DMS114 treated with DMSO at 0.1 percent for 48 hours (cell line): ENCODE results near the gene SLC22A23.

Experiments
- DNase-seq: peaks from one replicate; lab custom pipeline; 2025; ENCODE audit not compliant: unreplicated experiment; lab: John Stamatoyannopoulos, UW

The SLC22A23 gene

DNA sequence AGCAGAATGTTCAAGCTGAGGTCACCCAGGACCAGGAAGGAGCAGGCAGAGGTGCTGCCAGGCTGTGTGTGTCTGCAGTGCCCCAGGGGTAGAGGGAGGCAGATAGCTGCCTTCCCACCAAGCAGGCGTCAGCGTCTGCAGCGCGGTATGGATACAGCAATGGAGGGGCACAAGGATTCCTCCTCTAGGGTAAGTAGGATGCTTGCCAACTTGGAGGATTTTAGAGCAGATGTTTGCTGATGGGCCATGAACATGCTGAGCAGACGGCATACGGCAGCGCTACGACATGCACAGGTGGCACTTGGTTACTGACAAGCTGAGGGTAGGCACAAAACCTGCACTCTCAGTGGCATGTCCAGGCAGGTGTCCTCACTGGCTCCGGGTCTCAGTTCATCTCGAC, 150.0 kb downstream of the SLC22A23 start:
- no peak for DNase-seq

GRCh38 chr6:3305831-3306230, 151.0 kb downstream of the SLC22A23 start:
- no peak for DNase-seq

GRCh38 chr6:3305216-3305565, 151.7 kb downstream of the SLC22A23 start:
- no peak for DNase-seq

DNA sequence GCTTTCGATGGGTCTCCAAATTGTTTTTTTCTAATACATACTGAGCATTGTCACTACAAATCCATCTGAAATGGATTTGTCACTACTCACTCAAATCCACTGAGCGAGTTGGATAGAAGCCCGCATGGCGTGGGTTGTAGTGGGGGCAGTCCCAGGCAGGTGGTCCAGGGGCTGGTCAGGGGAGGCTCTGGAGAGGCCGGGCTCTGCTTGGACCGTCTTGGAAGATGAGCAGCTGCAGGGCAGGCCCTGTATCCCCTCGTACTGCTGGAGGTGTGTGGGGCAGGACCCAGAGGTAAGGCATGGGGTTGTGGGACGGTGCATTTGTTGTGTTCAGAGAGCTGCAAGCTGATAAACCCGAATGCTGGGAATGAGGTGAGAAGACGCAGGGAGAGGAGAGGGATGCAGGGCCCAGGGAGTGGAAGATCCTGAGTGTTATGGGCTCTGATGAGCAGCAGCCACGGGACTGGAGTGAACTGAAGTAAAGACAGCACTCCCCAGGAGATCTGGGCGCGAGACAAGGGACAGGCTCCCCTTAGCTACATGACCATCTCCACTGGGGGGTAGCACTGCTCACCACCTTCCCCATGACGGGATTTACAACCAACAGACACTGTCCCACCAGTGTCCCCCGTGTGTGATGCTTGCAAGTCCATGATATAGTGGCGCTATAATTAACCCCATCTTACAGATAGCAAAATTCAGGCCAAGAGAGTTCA, 152.2 kb downstream of the SLC22A23 start:
- no peak for DNase-seq

- no peak for DNase-seq
Measured at GRCh38 chr6:3303795-3304411, 152.9 kb downstream of the SLC22A23 start.

DNA sequence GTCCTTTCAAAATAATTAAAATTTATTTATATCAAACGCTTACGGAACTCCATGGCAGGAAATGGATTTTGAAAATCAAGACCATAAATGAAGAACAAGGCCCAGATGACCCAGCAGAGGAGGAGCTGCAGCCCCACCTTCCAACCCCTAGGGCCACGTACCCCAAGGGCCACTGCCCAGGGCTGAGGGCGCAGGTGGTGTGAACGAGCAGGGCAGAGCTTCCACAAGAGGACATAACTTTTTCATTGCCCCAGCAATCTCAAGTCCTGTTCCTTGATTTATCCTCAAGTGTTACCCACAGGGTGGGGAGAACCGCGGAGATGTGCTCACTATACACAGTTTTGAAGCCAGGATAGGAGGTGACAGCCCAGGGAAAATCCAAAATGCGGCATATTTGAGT, 155.3 kb downstream of the SLC22A23 start:
- no peak for DNase-seq

DNA sequence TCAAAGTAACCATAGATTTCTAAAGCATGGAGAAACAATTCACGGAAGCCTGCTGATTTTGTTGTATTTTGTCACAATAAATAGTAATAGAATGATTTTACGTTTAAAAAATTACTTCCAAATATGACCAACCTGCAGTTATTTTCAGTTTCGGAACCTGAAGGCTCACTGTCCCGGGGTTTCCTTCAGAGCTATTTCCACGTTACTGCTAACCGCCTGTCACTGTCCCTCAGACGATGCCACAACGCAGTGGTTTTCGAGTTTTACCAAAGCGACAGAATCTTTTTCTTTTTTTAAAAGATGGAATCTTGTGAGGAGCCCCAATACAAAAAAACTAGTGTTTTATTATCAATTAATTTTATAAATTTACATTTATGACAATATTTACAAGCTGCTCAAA, 157.6 kb downstream of the SLC22A23 start:
- no peak for DNase-seq

DNA sequence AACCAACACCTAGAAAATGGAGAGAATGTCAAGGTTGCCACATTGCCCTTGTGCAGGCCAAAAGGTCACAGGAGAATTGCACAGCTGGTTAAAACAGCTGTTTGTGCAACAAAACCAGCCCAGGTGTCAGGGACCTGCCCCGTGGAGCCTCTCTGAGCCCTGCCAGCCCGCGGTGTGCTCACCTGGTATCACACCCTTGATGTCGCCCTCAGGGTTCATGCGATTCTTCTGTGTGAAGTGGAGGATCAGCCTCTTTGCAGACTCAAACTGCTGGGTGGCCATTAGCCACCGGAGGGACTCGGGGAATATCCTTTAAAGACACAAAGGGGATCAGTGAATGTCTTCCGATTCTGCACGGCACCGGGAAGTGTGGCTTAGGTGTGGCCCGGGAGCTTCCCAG, 158.9 kb downstream of the SLC22A23 start:
- DNase-seq = no peak

GRCh38 chr6:3297006-3297405, 159.8 kb downstream of the SLC22A23 start:
- DNase-seq = no peak

- DNase-seq = no peak
Measured at GRCh38 chr6:3296537-3296936, 160.3 kb downstream of the SLC22A23 start.

GRCh38 chr6:3296078-3296477, 160.8 kb downstream of the SLC22A23 start:
- no peak for DNase-seq

GRCh38 chr6:3294921-3295871, 161.7 kb downstream of the SLC22A23 start:
- no peak for DNase-seq

- DNase-seq = no peak
Measured at GRCh38 chr6:3294396-3294795, 162.5 kb downstream of the SLC22A23 start.

DNA sequence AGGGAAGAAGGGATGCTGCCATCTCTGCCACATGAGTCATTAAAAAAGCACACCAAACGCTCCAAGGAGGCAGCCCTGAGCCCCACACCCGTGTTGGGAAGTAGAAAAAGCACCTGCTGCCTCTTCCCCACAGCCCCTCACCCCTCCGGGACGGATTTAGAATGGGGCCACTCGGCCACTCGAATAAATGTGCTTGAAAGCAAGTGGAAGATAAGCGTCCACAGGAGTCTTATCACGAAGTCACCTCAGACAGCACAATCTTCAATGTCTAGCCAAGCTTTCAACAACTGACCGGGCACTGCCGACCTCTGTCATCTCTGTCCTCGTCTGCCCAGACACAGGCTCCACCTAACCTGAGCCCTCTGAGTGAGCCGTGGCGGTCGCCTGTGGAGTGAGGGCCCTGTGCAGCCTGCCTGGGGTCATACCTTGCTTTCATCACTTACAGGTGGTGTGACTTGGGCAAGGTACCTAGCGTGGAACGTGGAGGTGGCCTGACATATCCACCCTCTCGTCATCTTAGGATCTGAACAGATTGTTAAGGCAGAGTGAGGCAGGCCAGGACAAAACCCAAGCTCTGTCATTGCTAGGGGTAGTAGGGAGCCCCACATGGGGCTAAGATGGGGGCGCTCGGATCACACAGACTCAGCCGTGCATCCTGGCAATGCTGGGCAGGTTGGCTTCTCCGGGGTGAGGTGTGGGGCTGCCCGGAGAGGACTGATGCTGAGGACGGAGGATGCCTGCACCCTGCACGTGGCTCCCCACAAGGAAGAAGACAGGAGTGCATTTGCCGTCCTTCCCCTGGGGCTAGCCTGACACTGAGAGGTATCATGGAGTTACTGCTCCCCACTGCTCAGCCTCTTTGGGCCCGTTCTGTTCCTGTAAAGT, 163.3 kb downstream of the SLC22A23 start:
- no peak for DNase-seq

DNA sequence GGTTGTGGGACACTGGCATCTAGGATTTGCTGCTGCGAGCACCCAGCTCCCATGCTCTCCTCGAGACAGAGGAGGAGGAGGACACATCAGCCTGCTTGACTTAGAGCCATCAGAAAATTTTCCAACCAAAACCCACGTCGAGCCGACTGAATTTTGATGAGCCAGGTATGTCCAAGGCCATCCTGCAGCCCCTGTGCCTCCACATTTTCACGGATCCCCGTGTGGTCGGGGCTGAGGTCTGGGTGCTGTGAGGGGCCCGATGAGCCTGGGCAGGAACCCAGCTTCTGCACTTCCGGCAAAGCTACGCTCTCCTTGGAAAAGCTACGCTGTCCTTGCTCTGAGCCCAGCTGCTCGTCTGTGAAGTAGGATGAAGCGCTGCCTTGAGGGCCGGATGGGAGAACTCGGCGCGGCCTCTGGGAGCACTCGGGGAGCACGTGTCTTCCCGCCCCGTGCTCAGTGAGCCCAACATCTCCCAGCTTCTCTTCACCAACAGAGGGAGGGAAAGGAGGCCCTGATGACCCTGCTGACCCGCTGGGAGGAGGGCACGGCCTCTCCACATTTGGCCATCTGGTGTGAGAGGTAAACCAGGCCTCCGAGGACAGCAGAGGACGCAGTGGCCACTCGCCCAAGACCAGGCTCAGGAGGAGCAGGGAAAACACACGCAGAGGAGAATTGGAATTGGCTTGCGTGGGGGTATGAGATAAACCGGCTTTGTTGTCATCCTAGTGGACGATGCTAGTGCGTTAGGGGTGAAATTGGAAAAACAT, 164.2 kb downstream of the SLC22A23 start:
- no peak for DNase-seq

DNA sequence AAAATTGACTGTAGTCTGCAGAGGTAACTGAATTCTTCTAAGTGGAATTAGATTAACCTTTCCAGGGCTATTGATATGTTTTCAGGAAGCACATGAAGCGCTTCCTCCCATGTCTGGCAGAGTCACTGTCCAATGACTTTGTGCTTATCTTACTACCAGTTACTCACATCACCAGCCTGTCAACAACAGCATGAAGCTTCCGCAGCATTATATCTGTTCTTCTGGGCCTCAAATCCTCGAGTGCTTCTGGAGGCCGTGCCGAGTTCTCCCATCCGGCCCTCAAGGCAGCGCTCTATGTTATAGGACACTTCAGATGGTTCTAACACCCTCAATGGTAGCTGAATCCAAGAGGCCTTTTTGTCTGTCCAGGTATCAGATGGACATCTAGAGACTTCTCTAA, 164.9 kb downstream of the SLC22A23 start:
- no peak for DNase-seq

DNA sequence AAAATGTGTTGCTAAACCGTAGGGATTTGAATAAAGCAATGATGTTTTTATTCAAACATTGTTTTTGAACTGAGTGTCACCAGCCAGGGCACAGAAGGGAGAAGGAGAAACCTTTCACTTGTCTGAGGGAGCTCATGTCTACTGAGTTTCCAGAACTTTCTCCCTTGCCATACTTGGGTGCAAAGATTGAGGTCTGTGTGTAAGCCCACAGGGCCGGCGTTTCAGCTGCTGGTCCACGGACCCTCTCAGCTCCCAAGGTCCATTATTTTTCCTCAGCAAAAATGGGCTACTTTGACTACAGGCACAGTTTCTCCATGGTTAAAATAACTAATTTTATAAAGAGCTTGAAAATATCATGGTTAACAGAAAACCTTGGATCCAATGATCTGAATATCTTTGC, 165.5 kb downstream of the SLC22A23 start:
- DNase-seq = no peak

DNA sequence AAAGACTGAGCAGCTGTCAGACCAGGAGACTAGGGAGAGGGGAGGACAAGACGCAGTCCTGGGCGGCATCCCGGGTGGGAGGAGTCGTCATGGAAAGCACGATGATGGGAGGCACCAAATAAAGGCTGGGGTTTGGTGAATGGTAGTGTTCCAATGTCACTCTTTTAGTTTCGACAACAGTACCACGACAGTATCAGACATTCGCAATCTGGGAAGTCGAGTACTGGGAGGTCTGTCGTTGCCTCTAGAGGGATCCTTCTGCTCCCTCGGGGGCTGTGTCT, 166.0 kb downstream of the SLC22A23 start:
- no peak for DNase-seq

- DNase-seq = no peak
Measured at GRCh38 chr6:3290149-3290930, 166.5 kb downstream of the SLC22A23 start.

DNA sequence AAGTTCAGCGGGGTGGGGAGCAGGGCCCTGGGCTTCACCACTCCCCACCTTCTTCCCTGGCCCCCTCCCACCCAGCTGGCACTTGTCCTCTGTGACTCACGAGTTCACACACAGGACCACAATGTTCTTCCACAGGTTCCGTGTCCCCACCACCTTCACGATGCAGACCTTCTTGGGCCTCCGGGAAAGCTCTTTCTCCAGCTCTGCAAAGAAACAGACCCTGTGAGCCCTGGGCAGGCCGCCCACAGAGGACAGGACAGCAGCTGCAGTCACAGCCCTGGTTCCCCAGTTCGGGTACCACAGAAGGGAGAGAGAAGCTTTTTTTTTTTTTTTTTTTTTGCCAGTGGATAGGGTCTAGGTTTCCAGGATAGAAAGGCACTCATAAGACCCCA, 167.2 kb downstream of the SLC22A23 start:
- DNase-seq = no peak
